Nephron (organoid): ENCODE measurements around the gene PGC.

Source experiments
- H3K27ac Mint-ChIP-seq, 3 experiments: 2 replicates each; pipeline ENCODE4 v1.8.0; 2020; ENCODE audit warnings: mixed read lengths in 3 of 3, mild to moderate bottlenecking in 2 of 3, moderate library complexity in 1 of 3
- H3K27me3 Mint-ChIP-seq: 2 replicates; pipeline ENCODE4 v1.8.0; 2021; ENCODE audit warnings: low read depth, mild to moderate bottlenecking, moderate library complexity, mixed read lengths
- H3K36me3 Mint-ChIP-seq: 2 replicates; pipeline ENCODE4 v1.8.0; 2020; ENCODE audit warnings: low read depth, mixed read lengths
- H3K4me1 Mint-ChIP-seq: 2 replicates; pipeline ENCODE4 v1.8.0; 2020; ENCODE audit warnings: mixed read lengths
- H3K4me3 Mint-ChIP-seq, 3 experiments: 2 replicates each; pipeline ENCODE4 v1.8.0; 2020; ENCODE audit warnings: mild to moderate bottlenecking in 3 of 3, mixed read lengths in 3 of 3, moderate library complexity in 2 of 3
- H3K9me3 Mint-ChIP-seq: 2 replicates; pipeline ENCODE4 v1.8.0; 2020; ENCODE audit warnings: mixed read lengths
- TF ChIP-seq, protein P1 (sequence below), 3 experiments: fragments of 200-600 bp; sonication (generic); IDR thresholded peaks; one replicate each; pipeline ENCODE4 v1.5.0; 2021; ENCODE audit warnings: antibody characterized with exemption in 3 of 3; ENCODE audit not compliant: unreplicated experiment in 3 of 3

PGC gene

GRCh38 chr6:41756354-41756753, 9.2 kb upstream of the PGC start:
- TF ChIP-seq, protein P1, sequence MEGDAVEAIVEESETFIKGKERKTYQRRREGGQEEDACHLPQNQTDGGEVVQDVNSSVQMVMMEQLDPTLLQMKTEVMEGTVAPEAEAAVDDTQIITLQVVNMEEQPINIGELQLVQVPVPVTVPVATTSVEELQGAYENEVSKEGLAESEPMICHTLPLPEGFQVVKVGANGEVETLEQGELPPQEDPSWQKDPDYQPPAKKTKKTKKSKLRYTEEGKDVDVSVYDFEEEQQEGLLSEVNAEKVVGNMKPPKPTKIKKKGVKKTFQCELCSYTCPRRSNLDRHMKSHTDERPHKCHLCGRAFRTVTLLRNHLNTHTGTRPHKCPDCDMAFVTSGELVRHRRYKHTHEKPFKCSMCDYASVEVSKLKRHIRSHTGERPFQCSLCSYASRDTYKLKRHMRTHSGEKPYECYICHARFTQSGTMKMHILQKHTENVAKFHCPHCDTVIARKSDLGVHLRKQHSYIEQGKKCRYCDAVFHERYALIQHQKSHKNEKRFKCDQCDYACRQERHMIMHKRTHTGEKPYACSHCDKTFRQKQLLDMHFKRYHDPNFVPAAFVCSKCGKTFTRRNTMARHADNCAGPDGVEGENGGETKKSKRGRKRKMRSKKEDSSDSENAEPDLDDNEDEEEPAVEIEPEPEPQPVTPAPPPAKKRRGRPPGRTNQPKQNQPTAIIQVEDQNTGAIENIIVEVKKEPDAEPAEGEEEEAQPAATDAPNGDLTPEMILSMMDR (IDR thresholded peaks at IDR 0.05; ENCODE audit: unreplicated experiment in 3 of 3): no peak
- Mint-ChIP-seq H3K27me3 (peaks cover 12% of the 10 kb centered on the region), H3K4me1 (peaks cover 12% of the 10 kb centered on the region), H3K9me3 (no peaks in the 10 kb centered on the region), H3K36me3 (no peaks in the 10 kb centered on the region), H3K27ac (no peak overlapping the region), H3K4me3 (no peak overlapping the region)

DNA sequence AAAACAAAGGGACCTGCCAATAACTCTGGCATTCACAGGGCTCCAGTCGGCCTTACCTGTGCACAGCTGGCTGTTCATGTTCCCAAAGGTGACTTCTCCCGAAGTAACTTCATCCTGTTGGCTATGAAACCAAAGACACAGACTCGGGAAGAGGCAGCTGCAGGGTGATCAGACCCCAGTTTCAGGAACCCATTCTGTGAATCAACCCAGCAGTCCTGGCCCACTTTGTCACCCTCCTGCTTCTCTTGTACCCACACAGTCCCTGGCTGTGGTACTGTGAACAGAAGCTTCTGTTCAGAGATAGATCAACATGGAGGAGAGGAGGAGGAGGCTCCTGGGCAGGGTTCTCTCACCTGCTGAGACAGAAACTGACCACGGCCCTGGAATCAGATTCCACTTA, 8.7 kb upstream of the PGC start:
- H3K4me3 Mint-ChIP-seq: no peak overlapping the region
- no peaks in the 10 kb centered on the region for H3K36me3 Mint-ChIP-seq
- no peak overlapping the region for H3K27ac Mint-ChIP-seq
- peaks cover 12% of the 10 kb centered on the region for H3K27me3 Mint-ChIP-seq
- peaks cover 12% of the 10 kb centered on the region for H3K4me1 Mint-ChIP-seq
- no peaks in the 10 kb centered on the region for H3K9me3 Mint-ChIP-seq
- TF ChIP-seq, protein P1 (IDR thresholded peaks at IDR 0.05; ENCODE audit: unreplicated experiment in 3 of 3): no peak

DNA sequence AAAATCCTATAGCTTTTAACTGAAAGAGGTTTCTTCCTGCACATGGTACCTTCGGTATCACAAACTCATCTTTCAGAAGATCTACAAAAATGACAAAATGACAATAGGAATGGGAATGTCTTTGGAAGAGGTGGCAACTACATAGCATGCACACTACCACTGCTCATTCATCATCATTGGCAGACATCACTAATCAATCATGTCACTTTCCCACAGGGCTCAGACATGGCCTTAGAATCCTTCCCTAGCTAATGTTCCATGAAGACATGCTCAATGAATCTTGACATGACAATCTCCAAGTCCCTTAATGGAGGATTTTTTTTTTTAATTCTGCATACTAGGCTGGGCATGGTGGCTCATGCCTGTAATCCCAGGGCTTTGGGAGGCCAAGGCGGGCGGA, 3.2 kb upstream of the PGC start:
- no peaks in the 10 kb centered on the region for H3K4me1 Mint-ChIP-seq
- no peak overlapping the region for H3K4me3 Mint-ChIP-seq
- no peaks in the 10 kb centered on the region for H3K9me3 Mint-ChIP-seq

DNA sequence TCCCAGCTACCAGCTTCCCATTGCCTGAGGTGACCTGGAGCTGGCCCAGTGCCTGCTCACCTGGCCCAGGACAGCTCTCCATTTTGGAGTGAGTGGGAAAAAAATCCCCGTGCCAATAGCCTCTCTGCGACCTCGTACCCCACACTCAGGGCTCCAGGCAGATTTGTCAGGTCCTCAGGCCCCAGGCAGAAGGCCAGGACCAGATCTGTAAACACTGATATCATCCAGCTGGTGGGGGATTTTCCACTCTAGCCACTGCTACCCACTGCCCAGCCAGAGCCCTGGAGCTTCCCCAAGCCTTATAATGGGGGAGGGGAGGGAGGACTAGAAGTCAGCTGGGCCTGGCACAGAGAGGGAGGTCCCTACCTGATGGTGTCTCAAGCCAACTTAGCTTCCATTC, 1.3 kb upstream of the PGC start:
- peaks cover 3% of the 10 kb centered on the region for H3K27me3 Mint-ChIP-seq
- no peak overlapping the region for H3K4me3 Mint-ChIP-seq
- no peak overlapping the region for H3K27ac Mint-ChIP-seq
- no peaks in the 10 kb centered on the region for H3K4me1 Mint-ChIP-seq
- H3K36me3 Mint-ChIP-seq: no peaks in the 10 kb centered on the region
- TF ChIP-seq, protein P1 (IDR thresholded peaks at IDR 0.05; ENCODE audit: unreplicated experiment in 3 of 3): no peak
- no peaks in the 10 kb centered on the region for H3K9me3 Mint-ChIP-seq

More for the DNA sequence above, 3.2 kb upstream of the PGC start:
- H3K36me3 Mint-ChIP-seq: no peaks in the 10 kb centered on the region
- TF ChIP-seq, protein P1 (IDR thresholded peaks at IDR 0.05; ENCODE audit: unreplicated experiment in 3 of 3): no peak
- no peak overlapping the region for H3K27ac Mint-ChIP-seq
- peaks cover 6% of the 10 kb centered on the region for H3K27me3 Mint-ChIP-seq

- H3K9me3 Mint-ChIP-seq: no peaks in the 10 kb centered on the region
These were observed 893 bp upstream of the PGC start for GRCh38 chr6:41748102-41748477.

DNA sequence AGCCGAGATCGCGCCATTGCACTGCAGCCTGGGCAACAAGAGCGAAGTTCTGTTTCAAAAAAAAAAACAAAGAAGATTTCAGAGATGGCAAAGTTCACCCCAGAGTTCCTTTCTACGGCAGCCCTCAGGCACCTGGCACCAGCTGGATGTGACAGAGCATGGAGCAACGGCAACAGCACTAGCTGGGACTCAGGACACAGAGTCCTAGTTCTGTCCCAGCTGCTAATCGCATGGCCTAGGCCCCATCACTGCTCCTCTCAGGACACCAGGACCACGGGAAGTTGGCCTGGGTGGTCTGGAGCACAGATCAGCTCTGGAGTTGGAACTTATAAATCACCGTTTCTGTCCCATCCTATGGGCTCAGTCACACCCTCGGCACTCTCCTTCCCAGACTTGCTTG, 1.1 kb downstream of the PGC start:
- Mint-ChIP-seq H3K36me3 (no peaks in the 10 kb centered on the region), H3K27me3 (no peaks in the 10 kb centered on the region), H3K27ac (no peak overlapping the region), H3K9me3 (no peaks in the 10 kb centered on the region), H3K4me3 (no peak overlapping the region), H3K4me1 (peaks cover 6% of the 10 kb centered on the region)
- TF ChIP-seq, protein P1 (IDR thresholded peaks at IDR 0.05; ENCODE audit: unreplicated experiment in 3 of 3): no peak

More at GRCh38 chr6:41748102-41748477, 893 bp upstream of the PGC start:
- peaks cover 3% of the 10 kb centered on the region for H3K27me3 Mint-ChIP-seq
- TF ChIP-seq, protein P1 (IDR thresholded peaks at IDR 0.05; ENCODE audit: unreplicated experiment in 3 of 3): no peak
- no peaks in the 10 kb centered on the region for H3K36me3 Mint-ChIP-seq
- no peak overlapping the region for H3K27ac Mint-ChIP-seq
- H3K4me3 Mint-ChIP-seq: no peak overlapping the region
- H3K4me1 Mint-ChIP-seq: no peaks in the 10 kb centered on the region
